Lower lobe of right lung (tissue), 2 donors: ENCODE results near the gene HHLA2. TPM values are rescaled to one million over a fixed set of nuclear protein-coding genes. Genes with fewer than 3 reads are reported as not detected.
A peak's percentile ranks its signal among the peaks of the same experiment; 100 is the strongest.

ENCODE experiments used
- ATAC-seq, 2 donors: fragments of 200-7000 bp; cut with Tn5 transposase; one replicate each; pipeline ENCODE4 v1.9.1; 2020 to 2022; ENCODE audit warnings: mild to moderate bottlenecking in 2 of 2, moderate library complexity in 2 of 2
- DNase-seq: peaks from one replicate; pipeline ENCODE4 v3.0.0-alpha.2; 2020
- H3K27ac ChIP-seq: fragments of 200-600 bp; one replicate; pipeline ENCODE4 v1.8.0; 2022
- H3K27me3 ChIP-seq: fragments of 200-600 bp; one replicate; pipeline ENCODE4 v1.8.0; 2022; ENCODE audit warnings: low read depth
- H3K36me3 ChIP-seq: fragments of 200-600 bp; one replicate; pipeline ENCODE4 v1.8.0; 2022; ENCODE audit warnings: mild to moderate bottlenecking
- H3K4me1 ChIP-seq: fragments of 200-600 bp; one replicate; pipeline ENCODE4 v1.8.0; 2022
- H3K4me3 ChIP-seq: fragments of 200-600 bp; one replicate; pipeline ENCODE4 v1.8.0; 2022; ENCODE audit warnings: mild to moderate bottlenecking
- H3K9me3 ChIP-seq: fragments of 200-600 bp; one replicate; pipeline ENCODE4 v1.8.0; 2022
- intact Hi-C: fragments of 100-400 bp; cut with DNase I; formaldehyde crosslinking; loops from one replicate; pipeline ENCODE4 v1.11.0; 2022
- total RNA-seq: library from RNA; stranded (reverse); fragmentation: NEBNext Ultra II Directional; extraction: Animal tissue kit (Norgen Biotek cat#: 25700); gene quantifications from one replicate; pipeline ENCODE4 v1.2.1, GENCODE V29; 2021
- TF ChIP-seq, protein P1 (sequence below): fragments of 200-600 bp; IDR thresholded peaks from one replicate; pipeline ENCODE4 v1.8.0; 2022; ENCODE audit warnings: antibody characterized with exemption, mild to moderate bottlenecking
- donor health status: DM: no; HTN: yes; CAD: no; lungs with severe emphysema.

The HHLA2 gene
- total RNA-seq, 1 donor from 2014 or later: 4.9 TPM

DNA sequence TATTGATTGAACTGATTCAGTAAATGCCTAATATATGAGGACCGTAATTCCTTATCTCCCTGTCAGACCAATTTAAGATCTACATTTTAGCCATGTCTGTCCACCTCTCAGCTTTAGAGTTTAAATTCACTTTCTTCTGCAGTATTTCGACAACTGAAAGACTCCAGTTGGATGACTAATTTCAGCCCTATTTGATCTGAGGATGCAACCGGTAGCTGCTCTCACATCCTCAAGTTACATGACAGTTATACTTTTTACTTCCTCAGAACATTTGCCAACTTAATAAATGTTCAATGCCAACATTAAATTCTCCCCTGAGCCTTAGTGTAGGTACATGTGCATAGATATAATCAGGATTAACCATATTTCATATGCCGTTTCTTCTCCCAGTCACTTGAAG is 2.5 kb upstream of the HHLA2 start:
- ATAC-seq (no peak), DNase-seq (no peak)
- H3K27me3 ChIP-seq: no peaks in the 10 kb centered on the region
- no peak overlapping the region for H3K4me3 ChIP-seq
- no peak overlapping the region for H3K27ac ChIP-seq
- H3K9me3 ChIP-seq: no peaks in the 10 kb centered on the region
- intact Hi-C loops: no loop called here
- H3K4me1 ChIP-seq: peaks cover 11% of the 10 kb centered on the region
- TF ChIP-seq, protein P1, sequence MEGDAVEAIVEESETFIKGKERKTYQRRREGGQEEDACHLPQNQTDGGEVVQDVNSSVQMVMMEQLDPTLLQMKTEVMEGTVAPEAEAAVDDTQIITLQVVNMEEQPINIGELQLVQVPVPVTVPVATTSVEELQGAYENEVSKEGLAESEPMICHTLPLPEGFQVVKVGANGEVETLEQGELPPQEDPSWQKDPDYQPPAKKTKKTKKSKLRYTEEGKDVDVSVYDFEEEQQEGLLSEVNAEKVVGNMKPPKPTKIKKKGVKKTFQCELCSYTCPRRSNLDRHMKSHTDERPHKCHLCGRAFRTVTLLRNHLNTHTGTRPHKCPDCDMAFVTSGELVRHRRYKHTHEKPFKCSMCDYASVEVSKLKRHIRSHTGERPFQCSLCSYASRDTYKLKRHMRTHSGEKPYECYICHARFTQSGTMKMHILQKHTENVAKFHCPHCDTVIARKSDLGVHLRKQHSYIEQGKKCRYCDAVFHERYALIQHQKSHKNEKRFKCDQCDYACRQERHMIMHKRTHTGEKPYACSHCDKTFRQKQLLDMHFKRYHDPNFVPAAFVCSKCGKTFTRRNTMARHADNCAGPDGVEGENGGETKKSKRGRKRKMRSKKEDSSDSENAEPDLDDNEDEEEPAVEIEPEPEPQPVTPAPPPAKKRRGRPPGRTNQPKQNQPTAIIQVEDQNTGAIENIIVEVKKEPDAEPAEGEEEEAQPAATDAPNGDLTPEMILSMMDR: no peak
- no peaks in the 10 kb centered on the region for H3K36me3 ChIP-seq

DNA sequence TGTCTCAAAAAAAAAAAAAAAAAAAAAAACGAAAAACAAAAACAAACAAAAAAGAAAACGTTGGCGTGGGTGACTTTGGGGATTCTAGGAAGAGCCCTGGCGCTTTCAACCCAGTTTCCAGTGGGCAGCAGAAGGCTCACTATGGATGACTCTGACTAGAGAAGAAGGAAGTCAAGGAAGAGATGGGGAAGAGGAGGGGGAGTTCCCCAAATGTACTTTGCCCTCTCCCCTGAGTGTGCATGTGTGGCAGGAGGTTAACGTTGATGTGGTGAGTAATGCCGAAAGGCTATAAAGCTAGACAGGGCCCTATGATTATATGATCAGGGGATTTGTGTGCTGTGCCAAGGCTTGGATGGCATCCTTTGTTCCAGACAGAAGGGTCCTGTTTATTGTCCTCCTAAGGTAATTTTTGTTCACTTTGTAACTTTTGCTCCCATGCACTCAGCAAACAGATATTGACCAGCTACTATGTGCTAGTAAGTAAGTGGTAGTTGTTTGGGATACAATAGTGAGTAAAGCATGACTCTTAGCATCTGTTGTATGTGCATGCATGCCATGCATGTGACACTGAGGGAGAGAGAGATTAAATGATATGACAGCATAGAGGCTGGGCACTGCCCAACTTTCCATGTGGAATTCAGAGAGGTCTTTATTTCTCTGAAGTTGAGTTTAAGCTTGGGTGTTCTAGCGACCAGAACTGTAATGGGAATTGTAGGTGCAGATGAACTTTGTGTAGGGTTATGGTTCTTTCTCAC is 750 bp upstream of the HHLA2 start:
- H3K4me1 ChIP-seq: peaks cover 11% of the 10 kb centered on the region
- no peak overlapping the region for H3K27ac ChIP-seq
- no peaks in the 10 kb centered on the region for H3K27me3 ChIP-seq
- ATAC-seq (no peak), DNase-seq (no peak)
- TF ChIP-seq, protein P1: no peak
- no peak overlapping the region for H3K4me3 ChIP-seq
- no peaks in the 10 kb centered on the region for H3K36me3 ChIP-seq
- H3K9me3 ChIP-seq: no peaks in the 10 kb centered on the region
- intact Hi-C loops: no loop called here

DNA sequence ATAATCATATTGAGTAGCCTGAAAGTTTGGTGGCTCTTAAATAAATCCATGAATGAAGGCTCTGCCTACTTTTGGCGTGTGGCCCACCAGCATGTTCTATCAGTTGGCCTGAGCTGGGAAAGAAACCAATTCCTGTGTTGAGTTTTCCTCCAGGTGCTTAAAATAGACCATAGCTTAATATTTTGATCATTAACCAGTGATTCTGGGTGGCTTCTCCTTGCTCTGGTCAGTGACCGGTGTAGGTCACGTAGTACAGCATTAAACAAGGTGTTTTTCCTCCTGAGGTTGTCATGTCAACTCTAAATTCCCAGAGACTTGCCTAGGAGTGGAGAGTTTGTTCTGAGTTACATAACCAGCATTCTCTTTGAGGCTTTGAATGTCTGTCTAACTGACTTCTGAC is 1.3 kb downstream of the HHLA2 start:
- peak; percentile 90 to 92 for ATAC-seq
- Histone ChIP-seq H3K4me1 (peaks cover 11% of the 10 kb centered on the region), H3K9me3 (no peaks in the 10 kb centered on the region), H3K27me3 (no peaks in the 10 kb centered on the region), H3K36me3 (no peaks in the 10 kb centered on the region), H3K4me3 (no peak overlapping the region), H3K27ac (peak overlapping the region; percentile 70)
- intact Hi-C loops: no loop called here
- TF ChIP-seq, protein P1: no peak
- no peak for DNase-seq

DNA sequence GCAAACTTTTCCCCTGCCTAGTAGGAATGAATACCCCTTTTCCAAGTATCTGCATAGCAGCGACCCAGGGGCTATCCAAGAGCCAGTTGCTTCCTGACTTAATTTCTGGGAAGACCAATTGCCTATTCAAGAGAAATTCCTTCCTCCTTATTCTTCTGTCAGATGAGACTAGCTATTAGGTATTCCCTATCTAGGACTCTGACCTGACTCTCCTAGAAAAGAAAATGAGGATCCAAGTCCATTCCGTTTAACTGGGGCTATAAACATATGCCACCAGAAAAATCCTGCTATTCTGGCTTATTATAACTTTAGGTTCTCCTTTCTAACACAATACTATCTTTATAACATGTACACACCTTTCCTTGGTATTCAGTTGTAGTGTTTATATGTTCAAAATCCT is 1.7 kb downstream of the HHLA2 start:
- Histone ChIP-seq H3K27ac (peak overlapping the region; percentile 70), H3K36me3 (no peaks in the 10 kb centered on the region), H3K27me3 (no peaks in the 10 kb centered on the region), H3K4me3 (no peak overlapping the region), H3K4me1 (peaks cover 7% of the 10 kb centered on the region), H3K9me3 (no peaks in the 10 kb centered on the region)
- intact Hi-C loops: no loop called here
- peak in 1 of 2 donors; percentile 38 for ATAC-seq
- TF ChIP-seq, protein P1: no peak
- DNase-seq: no peak

DNA sequence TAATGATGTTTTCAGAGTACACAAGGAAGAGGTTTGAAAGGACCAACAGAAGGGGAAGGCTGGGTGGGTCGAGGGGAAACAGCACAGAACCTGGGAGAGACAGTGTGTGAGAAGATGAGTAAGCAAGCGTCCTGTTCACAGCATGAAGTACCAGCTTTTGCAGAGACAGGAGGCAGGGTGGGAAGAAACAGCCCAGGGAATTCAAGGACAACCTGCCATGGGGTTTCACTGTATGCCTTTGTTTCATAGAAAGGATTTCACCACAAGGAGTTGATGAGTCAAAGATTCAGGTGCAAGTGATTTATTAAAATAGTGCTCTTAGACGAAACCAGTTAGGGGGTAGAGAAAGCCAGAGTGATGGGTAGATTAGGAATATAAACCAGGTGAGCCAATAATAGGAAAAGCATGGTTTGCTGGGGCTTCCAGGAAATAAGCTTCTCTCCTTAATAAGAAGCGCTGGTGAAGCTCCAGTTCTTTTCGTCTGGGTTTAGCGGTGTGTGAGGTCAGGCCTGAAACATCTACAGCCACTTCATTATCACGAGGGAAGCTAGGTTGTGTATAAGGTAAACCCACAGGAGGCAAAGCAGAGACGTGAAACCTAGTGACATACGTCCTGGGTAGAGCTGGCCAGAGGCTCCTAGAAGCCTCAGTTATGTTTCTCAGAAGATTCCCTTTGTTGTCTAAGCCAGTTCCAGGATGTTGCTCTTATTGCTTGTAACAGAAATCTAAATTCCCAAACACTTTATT is 3.9 kb downstream of the HHLA2 start:
- H3K4me1 ChIP-seq: no peaks in the 10 kb centered on the region
- DNase-seq: no peak
- no peak overlapping the region for H3K27ac ChIP-seq
- ATAC-seq: no peak
- no peaks in the 10 kb centered on the region for H3K36me3 ChIP-seq
- no peak overlapping the region for H3K4me3 ChIP-seq
- intact Hi-C loops: no loop called here
- H3K9me3 ChIP-seq: no peaks in the 10 kb centered on the region
- TF ChIP-seq, protein P1: no peak
- H3K27me3 ChIP-seq: no peaks in the 10 kb centered on the region
